ENCODE results near the gene CFAP46. TPM values are rescaled to one million over a fixed set of nuclear protein-coding genes. Genes with fewer than 3 reads are reported as not detected.

CFAP46 gene
- under 1 TPM; 0.19 to 0.92 (median 0.54) TPM for total RNA-seq

DNA sequence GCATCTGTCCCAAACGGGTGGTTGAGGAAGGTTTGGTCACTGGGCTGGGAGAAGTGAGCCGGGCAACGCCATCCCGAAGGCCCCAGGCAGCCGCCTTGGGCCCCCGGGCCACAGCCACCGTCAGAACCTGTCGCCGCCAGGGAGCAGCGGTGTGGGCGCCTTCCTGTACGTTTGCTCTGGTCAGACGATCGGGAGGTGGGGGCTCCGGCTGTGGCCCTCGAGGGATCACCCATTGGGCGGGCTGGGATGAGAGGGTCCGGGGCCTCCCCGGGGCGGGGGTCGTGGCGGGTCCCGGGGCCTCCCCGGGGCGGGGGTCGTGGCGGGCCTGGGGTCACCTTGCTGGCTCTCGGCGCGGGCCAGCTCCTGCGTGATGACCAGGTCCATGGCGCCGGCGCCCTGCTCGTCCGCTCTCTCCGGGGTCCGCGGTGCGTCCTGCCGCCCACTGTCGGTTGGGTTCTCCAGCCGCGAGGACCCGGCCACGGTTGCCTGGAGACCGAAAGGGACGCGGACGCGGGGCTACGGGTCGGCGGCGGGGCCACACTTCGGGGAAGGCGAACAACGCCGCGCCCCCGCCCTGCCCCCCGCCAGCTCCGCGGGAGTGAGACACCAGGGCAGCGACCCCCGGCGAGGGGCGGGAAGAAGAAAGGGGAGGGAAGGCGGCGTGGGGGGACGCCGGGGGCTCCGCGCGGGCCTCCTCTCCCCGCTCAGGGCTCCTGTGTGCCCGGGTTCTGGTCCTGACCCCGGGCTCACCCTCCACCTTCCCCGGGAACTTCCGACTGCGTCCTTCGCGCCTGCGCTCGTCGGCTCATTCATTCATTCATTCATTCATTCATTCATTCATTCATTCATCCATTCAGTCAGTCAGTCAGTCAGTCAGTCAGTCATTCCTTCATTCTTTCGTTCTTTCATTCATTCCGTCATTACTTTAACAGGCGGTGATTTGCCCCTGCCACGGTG, at the start of gene CFAP46:
Gene CFAP46, minus strand, starts transcription at position 470 of the 957 bp plus-strand sequence. Its CDS starts 86 bp downstream, at position 384.
- intact Hi-C loops (cut with DNase I): loop anchor here (10.0 kb wide), 1 partner anchor 182 kb away; no protein-coding TSS in a partner anchor
- H3K9me3 ChIP-seq: no peaks in the 10 kb centered on the region
- peak within 1 kb of the TSS in 1 of 4 donors; percentile 34 for H3K27ac ChIP-seq
- TF ChIP-seq POLR2A (IDR thresholded peaks at IDR 0.05): no peak
- TF ChIP-seq, protein P1, sequence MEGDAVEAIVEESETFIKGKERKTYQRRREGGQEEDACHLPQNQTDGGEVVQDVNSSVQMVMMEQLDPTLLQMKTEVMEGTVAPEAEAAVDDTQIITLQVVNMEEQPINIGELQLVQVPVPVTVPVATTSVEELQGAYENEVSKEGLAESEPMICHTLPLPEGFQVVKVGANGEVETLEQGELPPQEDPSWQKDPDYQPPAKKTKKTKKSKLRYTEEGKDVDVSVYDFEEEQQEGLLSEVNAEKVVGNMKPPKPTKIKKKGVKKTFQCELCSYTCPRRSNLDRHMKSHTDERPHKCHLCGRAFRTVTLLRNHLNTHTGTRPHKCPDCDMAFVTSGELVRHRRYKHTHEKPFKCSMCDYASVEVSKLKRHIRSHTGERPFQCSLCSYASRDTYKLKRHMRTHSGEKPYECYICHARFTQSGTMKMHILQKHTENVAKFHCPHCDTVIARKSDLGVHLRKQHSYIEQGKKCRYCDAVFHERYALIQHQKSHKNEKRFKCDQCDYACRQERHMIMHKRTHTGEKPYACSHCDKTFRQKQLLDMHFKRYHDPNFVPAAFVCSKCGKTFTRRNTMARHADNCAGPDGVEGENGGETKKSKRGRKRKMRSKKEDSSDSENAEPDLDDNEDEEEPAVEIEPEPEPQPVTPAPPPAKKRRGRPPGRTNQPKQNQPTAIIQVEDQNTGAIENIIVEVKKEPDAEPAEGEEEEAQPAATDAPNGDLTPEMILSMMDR (IDR thresholded peaks at IDR 0.05): no peak
- 3 to 9% methylated on average over 12 to 18 of the region's 90 CpGs for WGBS, 2 donors
- peaks cover 11 to 15% (median 12%) of the 10 kb centered on the region in 3 donors for H3K4me1 ChIP-seq
- H3K36me3 ChIP-seq: no peaks in the 10 kb centered on the region
- peaks cover 7 to 90% (median 9%) of the 10 kb centered on the region in 4 donors for H3K27me3 ChIP-seq
- H3K4me3 ChIP-seq: peak within 1 kb of the TSS; percentile 29 to 67 (median 52)
- no peak for DNase-seq

GRCh38 chr10:132991706-132992432, 49.5 kb upstream of the CFAP46 start:
- H3K4me3 ChIP-seq: no peak overlapping the region
- DNase-seq: no peak
- 0 to 75% methylated on average over 1 to 4 of the region's 20 CpGs for WGBS, 2 donors
- peaks cover 0 to 59% (median 0%) of the 10 kb centered on the region in 4 donors for H3K27me3 ChIP-seq
- no peak overlapping the region for H3K27ac ChIP-seq
- H3K4me1 ChIP-seq: peaks cover 0 to 7% (median 0%) of the 10 kb centered on the region in 3 donors
- TF ChIP-seq POLR2A (IDR thresholded peaks at IDR 0.05): no peak
- TF ChIP-seq, protein P1 (IDR thresholded peaks at IDR 0.05): no peak
- no peaks in the 10 kb centered on the region for H3K9me3 ChIP-seq
- intact Hi-C loops (cut with DNase I): no loop called here
- no peaks in the 10 kb centered on the region for H3K36me3 ChIP-seq

DNA sequence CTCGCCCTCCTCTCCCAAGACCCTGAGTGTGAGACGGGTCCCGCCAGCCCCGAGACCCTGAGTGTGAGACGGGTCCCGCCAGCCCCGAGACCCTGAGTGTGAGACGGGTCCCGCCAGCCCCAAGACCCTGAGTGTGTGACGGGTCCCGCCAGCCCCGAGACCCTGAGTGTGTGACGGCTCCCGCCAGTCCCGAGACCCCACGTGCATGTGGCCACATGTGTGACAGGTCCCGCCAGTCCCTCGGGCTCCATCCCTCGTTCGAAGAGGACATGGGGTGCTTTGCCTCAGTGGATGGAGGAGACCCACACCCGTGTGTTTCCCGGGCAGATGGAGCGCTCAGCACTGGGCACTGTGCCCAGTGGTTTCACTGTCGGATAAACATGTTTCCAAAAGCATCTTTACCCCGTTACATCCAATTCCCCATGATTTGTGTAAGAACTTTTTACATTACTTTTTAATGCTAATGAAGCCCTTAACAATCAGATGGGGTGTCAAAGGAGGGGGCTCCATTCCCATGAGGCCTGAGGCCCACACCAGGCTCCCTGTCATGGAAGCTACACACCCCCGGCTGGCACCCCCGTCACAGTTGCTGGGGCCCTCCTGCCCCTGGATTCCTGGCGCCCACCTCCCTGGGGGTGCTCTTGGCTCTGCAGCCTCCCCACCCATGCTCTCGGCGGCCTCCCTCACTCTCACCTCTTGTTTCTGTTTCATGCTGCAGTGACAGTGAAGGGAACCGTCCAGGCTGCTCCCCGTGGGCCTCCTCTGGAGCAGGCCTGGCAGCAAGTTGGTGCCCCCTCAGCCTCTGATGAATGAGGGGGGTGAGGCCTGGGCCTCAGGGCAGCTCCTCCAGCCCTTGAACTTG, 48.5 kb upstream of the CFAP46 start:
- no peak overlapping the region for H3K27ac ChIP-seq
- intact Hi-C loops (cut with DNase I): no loop called here
- TF ChIP-seq POLR2A (IDR thresholded peaks at IDR 0.05): no peak
- TF ChIP-seq, protein P1 (IDR thresholded peaks at IDR 0.05): no peak
- H3K36me3 ChIP-seq: no peaks in the 10 kb centered on the region
- H3K4me1 ChIP-seq: peaks cover 0 to 7% (median 0%) of the 10 kb centered on the region in 3 donors
- no peak overlapping the region for H3K4me3 ChIP-seq
- WGBS, 2 donors: 45 to 57% methylated on average over 10 to 12 of the region's 32 CpGs
- H3K9me3 ChIP-seq: no peaks in the 10 kb centered on the region
- no peak for DNase-seq
- peaks cover 0 to 59% (median 0%) of the 10 kb centered on the region in 4 donors for H3K27me3 ChIP-seq

GRCh38 chr10:132989476-132990415, 47.4 kb upstream of the CFAP46 start:
- intact Hi-C loops (cut with DNase I): no loop called here
- Histone ChIP-seq H3K36me3 (no peaks in the 10 kb centered on the region), H3K27me3 (peaks cover 0 to 56% (median 0%) of the 10 kb centered on the region in 4 donors), H3K9me3 (no peaks in the 10 kb centered on the region), H3K27ac (no peak overlapping the region), H3K4me1 (peaks cover 0 to 5% (median 0%) of the 10 kb centered on the region in 3 donors), H3K4me3 (no peak overlapping the region)
- 83 to 89% methylated on average over 36 of the region's 46 CpGs for WGBS, 2 donors
- TF ChIP-seq POLR2A (IDR thresholded peaks at IDR 0.05): no peak
- TF ChIP-seq, protein P1 (IDR thresholded peaks at IDR 0.05): no peak
- no peak for DNase-seq

Measured in esophagus squamous epithelium (tissue), 5 donors.